Stimulated activated naive CD4-positive, alpha-beta T cell treated with Interleukin-2 at 50 U/mL for 16 hours (primary cell): Measurements from ENCODE around the gene OR6V1.

Experiments used
- DNase-seq: peaks from one replicate; lab custom pipeline; 2025; lab: John Stamatoyannopoulos, UW

OR6V1 gene

DNA sequence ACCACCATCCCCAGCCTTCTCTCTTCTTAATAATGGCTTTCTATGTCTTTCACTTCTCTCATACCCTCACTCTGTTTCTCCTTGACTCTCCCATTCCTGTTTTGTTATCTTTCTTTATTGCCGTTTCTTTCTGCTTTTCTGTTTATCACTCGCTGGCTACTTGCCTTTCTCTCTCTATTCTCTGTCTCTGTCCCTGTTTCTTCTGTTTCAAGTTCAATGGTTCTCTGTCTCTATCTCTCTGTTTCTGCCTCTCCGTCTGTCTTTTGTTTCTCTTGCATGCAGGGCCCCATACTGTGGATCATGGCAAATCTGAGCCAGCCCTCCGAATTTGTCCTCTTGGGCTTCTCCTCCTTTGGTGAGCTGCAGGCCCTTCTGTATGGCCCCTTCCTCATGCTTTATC is at the start of gene OR6V1:
Gene OR6V1, plus strand, starts transcription at position 301 of the 400 bp plus-strand sequence. Its CDS starts 0 bp downstream, at position 301.
- no peak for DNase-seq

GRCh38 chr7:143002898-143003297 is 49.2 kb upstream of the OR6V1 start:
- DNase-seq, result no peak

GRCh38 chr7:143003393-143004051 is 48.6 kb upstream of the OR6V1 start:
- peak; percentile 10 for DNase-seq

DNA sequence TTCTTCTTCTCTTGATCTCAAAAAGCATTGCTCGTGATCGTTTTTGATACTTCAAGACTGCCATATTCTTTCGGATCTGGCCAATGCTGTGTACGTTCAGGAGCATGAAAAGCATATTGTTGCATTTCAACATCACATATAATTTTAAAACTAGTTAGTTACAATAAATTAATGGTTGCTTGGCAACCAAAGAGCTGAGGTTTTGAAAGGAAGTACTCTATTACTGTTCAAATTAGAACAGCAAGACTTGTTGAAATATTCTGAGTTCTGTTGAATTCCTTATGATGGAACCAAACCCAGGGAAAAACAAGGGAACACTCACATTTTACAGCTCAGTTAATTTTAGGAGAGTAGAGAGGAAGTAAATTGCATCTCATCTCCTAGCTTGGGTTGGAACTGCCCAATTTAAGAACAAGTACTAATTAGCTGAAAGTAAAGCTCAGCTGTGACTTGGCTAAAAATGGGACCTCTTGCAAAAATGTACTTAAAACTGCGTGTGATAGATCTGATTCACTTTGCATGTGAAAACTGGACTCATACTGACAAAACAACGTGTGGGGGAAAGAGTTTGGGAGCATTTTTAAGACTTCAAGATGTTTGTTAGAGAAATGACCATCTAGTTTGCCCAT is 46.4 kb upstream of the OR6V1 start:
- no peak for DNase-seq

DNA sequence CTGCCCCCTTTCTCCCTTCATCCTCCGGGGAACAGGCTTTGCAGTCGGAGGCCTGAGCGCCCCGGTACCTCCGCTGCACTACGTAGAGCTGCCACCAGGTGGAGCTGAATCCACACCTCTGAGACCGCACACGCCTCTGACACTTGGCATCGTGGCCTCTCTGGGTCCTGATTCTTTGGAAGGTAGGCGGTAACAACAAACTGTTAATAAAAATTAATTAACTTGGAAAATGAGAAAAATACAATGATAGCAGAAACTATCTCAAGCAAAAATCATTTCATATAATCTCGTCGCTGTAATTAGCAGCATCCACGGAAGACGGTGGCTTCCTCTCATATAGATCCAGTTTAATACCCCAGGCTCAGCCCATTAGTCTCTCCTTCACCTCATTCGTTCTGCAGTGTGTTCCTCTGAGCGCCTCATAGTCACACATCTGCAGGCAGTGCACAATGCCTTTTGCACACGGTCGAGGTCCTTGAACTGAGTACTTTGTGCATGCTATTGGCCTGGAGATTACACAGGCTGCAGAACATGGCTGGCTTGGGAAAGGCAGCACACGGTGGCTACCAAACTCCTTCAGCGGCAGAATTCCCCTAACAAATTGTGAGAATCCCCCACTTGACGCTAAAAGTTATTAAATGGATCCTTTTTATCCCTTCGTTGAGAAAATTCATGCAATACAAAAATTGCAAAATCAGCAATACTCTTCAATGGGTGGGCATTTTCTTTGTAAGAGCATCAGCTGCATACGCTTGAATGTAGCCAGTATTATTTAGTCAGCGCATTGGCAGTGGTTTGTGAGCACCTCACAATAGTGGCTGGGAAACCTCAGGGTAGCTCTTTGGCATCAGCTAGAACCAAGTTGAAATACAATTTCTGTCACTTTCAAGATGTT is 43.9 kb upstream of the OR6V1 start:
- peak; percentile 75 for DNase-seq

- no peak for DNase-seq
Measured at GRCh38 chr7:143012001-143012400, 40.1 kb upstream of the OR6V1 start.

- no peak for DNase-seq
Measured at GRCh38 chr7:143012409-143012808, 39.7 kb upstream of the OR6V1 start.

- no peak for DNase-seq
Measured at GRCh38 chr7:143013473-143013872, 38.7 kb upstream of the OR6V1 start.

GRCh38 chr7:143013893-143014292 is 38.2 kb upstream of the OR6V1 start:
- no peak for DNase-seq

GRCh38 chr7:143015084-143015483 is 37.1 kb upstream of the OR6V1 start:
- DNase-seq, result no peak

- no peak for DNase-seq
Measured at GRCh38 chr7:143015926-143016490, 36.1 kb upstream of the OR6V1 start.

DNA sequence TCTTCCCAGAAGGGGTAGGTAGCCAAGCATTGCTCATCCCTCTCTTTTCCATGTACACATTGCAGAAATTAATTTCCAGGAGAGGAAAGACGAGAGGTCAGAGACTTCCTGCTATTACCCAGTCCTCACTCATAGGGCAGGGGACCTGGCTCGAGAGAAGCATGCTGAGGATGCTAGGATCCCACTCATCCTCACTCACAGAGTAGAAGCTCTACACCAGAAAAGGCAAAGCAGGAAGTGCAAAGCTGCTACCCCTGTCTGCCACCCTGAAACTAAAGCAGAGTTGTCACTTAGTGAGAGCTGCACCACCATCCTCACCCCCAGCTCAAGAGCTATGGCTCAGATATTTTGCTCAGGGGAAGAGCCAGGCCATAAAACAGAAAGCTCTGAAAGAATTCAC is 35.1 kb upstream of the OR6V1 start:
- DNase-seq, result no peak

DNA sequence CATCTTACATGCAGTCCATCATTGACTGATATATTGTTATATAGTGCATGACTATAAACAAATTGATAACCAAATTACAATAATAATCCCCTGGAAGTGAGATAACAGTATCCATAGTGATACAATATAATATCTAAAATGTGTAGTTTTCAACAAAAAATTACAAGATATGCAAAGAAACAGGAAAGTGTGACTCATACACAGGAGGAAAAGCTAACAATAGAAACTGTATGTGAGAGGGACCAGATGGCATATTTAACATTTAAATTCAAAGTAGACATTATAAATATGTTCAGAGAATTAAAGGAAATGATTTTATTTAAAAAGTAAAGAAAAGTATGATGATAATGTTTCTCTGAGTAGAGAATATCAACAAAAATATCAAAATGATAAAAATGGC is 33.2 kb upstream of the OR6V1 start:
- DNase-seq, result no peak

- DNase-seq, result no peak
Measured at GRCh38 chr7:143023047-143023446, 29.1 kb upstream of the OR6V1 start.

- no peak for DNase-seq
Measured at GRCh38 chr7:143025371-143025770, 26.8 kb upstream of the OR6V1 start.

GRCh38 chr7:143027032-143027431 is 25.1 kb upstream of the OR6V1 start, which contains the start of gene OR9A2:
OR9A2 (minus strand) TSS chr7:143027132; CDS start chr7:143027132, 0 bp downstream.
- DNase-seq, result no peak

DNA sequence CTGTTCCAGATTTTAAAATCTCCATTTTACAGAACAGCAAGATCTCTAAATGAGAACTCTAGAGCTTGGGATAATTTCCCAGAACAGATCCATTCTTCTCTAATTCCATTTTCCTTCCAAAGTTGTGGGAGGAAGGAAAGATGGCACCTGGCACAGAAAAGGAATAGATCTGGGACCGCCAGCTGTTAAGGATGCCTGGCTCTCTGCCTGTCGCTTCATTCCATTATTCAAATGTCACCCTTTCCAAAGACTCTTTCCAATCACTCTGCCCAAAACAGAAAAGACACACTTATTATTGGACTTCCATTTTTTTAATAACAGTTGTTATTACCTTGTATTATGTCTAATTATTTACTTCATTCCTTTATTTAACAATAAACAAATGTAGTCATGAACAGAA is 24.5 kb upstream of the OR6V1 start:
- DNase-seq, result no peak

DNA sequence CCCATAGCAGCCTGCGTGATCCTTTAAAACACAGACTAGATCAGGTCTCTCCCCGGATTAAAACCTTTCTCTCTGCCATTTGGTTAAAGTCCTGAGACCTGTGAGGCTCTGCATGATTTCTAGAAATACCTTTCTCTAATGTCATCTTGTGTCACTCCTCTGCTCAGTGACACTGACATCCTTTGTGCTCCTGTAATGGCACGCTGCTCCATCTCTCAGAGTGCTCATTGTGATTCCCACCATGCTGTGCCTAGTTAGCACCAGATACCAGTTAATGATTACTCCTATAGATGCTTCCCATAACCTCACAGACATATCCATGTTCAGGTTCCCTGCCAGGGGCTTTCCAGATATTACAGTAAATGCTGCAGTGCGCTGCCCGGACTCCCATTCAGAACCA is 13.5 kb upstream of the OR6V1 start:
- no peak for DNase-seq

DNA sequence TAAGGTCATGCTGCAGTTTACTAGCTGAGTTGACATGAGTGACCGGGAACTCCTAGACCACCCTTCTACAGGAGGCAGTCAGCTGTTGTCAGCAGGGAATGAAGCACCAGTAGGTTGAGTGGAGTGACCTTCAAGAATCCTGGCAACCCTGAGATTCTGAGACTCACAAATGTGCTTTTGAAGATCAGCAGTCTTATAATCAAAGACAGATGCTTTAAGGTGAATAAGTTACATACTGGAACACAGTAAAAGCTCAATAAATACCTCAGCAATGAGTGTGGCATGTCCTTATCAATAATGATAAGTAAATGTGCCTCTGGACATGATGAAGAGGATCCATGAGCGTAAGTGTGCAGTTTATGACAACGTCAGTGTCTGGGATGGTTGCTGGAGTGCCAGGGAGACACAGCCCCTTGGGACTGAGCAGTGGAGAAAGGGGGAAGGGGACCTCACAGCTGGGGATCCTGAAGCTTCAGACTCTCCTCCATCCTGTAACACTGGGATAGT is 11.9 kb upstream of the OR6V1 start:
- DNase-seq, result no peak

DNA sequence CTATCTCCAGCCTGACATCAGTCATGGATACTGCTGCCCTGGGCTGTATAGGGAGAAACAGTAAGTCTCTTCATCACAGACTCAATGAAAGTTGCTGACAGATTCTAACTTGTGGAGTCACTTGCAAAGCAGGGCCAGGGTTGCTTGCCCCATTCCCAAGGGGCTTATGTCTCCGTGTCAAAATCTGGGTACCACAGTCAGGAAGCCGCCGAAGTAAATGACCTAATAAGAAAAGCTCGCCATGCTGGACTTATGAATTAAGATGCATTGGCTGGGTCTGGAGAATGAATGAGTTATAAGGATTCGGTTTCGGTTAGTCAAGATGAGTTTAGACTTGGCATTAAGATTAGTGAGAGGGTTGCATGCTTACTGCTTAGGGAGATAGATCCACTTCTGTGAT is 10.8 kb upstream of the OR6V1 start:
- no peak for DNase-seq

GRCh38 chr7:143042159-143042789 is 9.9 kb upstream of the OR6V1 start:
- DNase-seq, result no peak

GRCh38 chr7:143042790-143043271 is 9.3 kb upstream of the OR6V1 start:
- no peak for DNase-seq
